Measurements from ENCODE around the gene RNF223. TPM values are rescaled to one million over a fixed set of nuclear protein-coding genes. Genes with fewer than 3 reads are reported as not detected.

Gene RNF223
- total and polyA plus RNA-seq, 2 of the 8 experiments (the other 6 are each of a cell fraction or from before 2014, with no cell fraction given) = not detected

GRCh38 chr1:1091344-1092148 lies 17.4 kb upstream of the RNF223 start:
- H2BK15ac ChIP-seq (ENCODE audit: low read length) = no peak overlapping the region
- FAIRE-seq (no peak), DNase-seq (ENCODE audit: low read depth in 1 of 2, low spot score in 2 of 2) (peak in 1 of 2 experiments; percentile 51)
- H3K4me1 ChIP-seq (replicated peaks in 1 of 4; ENCODE audit: control insufficient read depth in 3 of 4, insufficient read depth in 4 of 4, low read length in 3 of 4) = no peaks in the 10 kb centered on the region
- ChIA-PET POLR2A (ENCODE audit: partially characterized antibody) (interaction anchor here (1.1 to 1.6 kb wide), 3 partner anchors 10 to 12 kb away, joined by 3 to 6 read pairs (median 6); no protein-coding TSS in a partner anchor), CTCF (ENCODE audit: partially characterized antibody) (no interaction called here)
- peaks cover 0 to 2% (median 0%) of the 10 kb centered on the region in 4 experiments; a peak in 1 of 7 replicates for H3K27me3 ChIP-seq (replicated peaks in 1 of 4; ENCODE audit: control insufficient read depth in 3 of 4, extremely low read depth in 1 of 4, insufficient read depth in 3 of 4, low read length in 3 of 4)
- no peaks in the 10 kb centered on the region for H3K79me2 ChIP-seq (ENCODE audit: control insufficient read depth in 1 of 2, insufficient read depth in 2 of 2, low read length in 2 of 2)
- H3K79me1 ChIP-seq (ENCODE audit: low read depth, low read length) = no peaks in the 10 kb centered on the region
- no peak overlapping the region for H3K56ac ChIP-seq (replicated peaks; ENCODE audit: insufficient read length, low read depth, low read length)
- H3K4me2 ChIP-seq (ENCODE audit: insufficient read depth in 1 of 2, low read depth in 2 of 2, low read length in 2 of 2) = no peak overlapping the region
- H4K5ac ChIP-seq (ENCODE audit: insufficient read length, low read depth, low read length) = no peak overlapping the region
- no peak overlapping the region for H2AK5ac ChIP-seq (ENCODE audit: low read depth, low read length)
- H3K4ac ChIP-seq (replicated peaks; ENCODE audit: insufficient read length, low read depth, low read length) = no peak overlapping the region
- peak overlapping the region; percentile 89 for H4K8ac ChIP-seq (ENCODE audit: extremely low read depth, insufficient read depth, low read length)
- no peak overlapping the region for H2BK12ac ChIP-seq (ENCODE audit: low read depth, low read length)
- no peak overlapping the region for H3K27ac ChIP-seq (ENCODE audit: low read depth, low read length)
- H3K4me3 ChIP-seq (ENCODE audit: extremely low read depth in 1 of 4, insufficient read depth in 2 of 4, low read depth in 3 of 4, low read length in 4 of 4) = no peak overlapping the region
- H3K23ac ChIP-seq (ENCODE audit: insufficient read length) = no peak overlapping the region
- no peak overlapping the region for H3K18ac ChIP-seq (ENCODE audit: extremely low read depth, low read length)
- 91% methylated on average over 20 of the region's 28 CpGs; no CpG with 5 or more reads in 1 of the 2 experiments for WGBS, 2 experiments (ENCODE audit: extremely low coverage in 1 of 2, insufficient coverage in 1 of 2, insufficient read length in 1 of 2, insufficient replicate concordance in 2 of 2, low coverage in 1 of 2, low lambda C conversion rate in 2 of 2, missing lambda C conversion rate in 1 of 2)
- no peak overlapping the region for H2AFZ ChIP-seq (ENCODE audit: low read length)
- no peak overlapping the region for H2BK120ac ChIP-seq (replicated peaks; ENCODE audit: low read depth, low read length)
- no peak overlapping the region for H4K91ac ChIP-seq (replicated peaks; ENCODE audit: insufficient read length, low read length)
- H3K36me3 ChIP-seq (ENCODE audit: control insufficient read depth in 2 of 4, insufficient read depth in 4 of 4, low read length in 3 of 4) = no peaks in the 10 kb centered on the region
- H3K9me3 ChIP-seq (ENCODE audit: insufficient read depth in 2 of 2, low read depth in 1 of 2, low read length in 1 of 2) = peaks cover 6 to 20% of the 10 kb centered on the region in 2 experiments; a peak in 3 of 4 replicates
- H2BK20ac ChIP-seq (ENCODE audit: low read length) = no peak overlapping the region
- H4K20me1 ChIP-seq (replicated peaks in 1 of 2; ENCODE audit: control insufficient read depth in 1 of 2, insufficient read depth in 2 of 2, low read length in 2 of 2) = peaks cover 0 to 2% of the 10 kb centered on the region in 2 experiments
- no peak overlapping the region for H3K14ac ChIP-seq (ENCODE audit: insufficient read length)
- H3K9ac ChIP-seq (replicated peaks in 1 of 4; ENCODE audit: extremely low read depth in 1 of 4, low read depth in 3 of 4, low read length in 3 of 4) = no peak overlapping the region
- H3K23me2 ChIP-seq (ENCODE audit: low read depth, low read length) = no peaks in the 10 kb centered on the region
- no peak overlapping the region for H2BK5ac ChIP-seq (ENCODE audit: low read depth, low read length)
- TF ChIP-seq CHD1 (IDR thresholded peaks at IDR 0.05; ENCODE audit: low read depth, low read length) (no peak), GABPA (IDR thresholded peaks at IDR 0.05; ENCODE audit: borderline replicate concordance, insufficient read depth, low read length) (no peak), HDAC2 (IDR thresholded peaks at IDR 0.05; ENCODE audit: borderline replicate concordance in 1 of 2, low read depth in 2 of 2, low read length in 2 of 2) (no peak), EGR1 (IDR thresholded peaks at IDR 0.05; ENCODE audit: borderline replicate concordance, low read depth, low read length) (no peak), SAP30 (IDR thresholded peaks at IDR 0.05; ENCODE audit: insufficient read depth, insufficient replicate concordance, low read length) (no peak), SRF (IDR thresholded peaks at IDR 0.05; ENCODE audit: low read depth, low read length) (no peak), BRCA1 (IDR thresholded peaks at IDR 0.05; ENCODE audit: low read depth, low read length) (no peak), ATF2 (IDR thresholded peaks at IDR 0.05; ENCODE audit: low read length) (no peak), CBX8 (IDR thresholded peaks at IDR 0.05; ENCODE audit: borderline replicate concordance, low read depth, low read length) (no peak), CTBP2 (IDR thresholded peaks at IDR 0.05; ENCODE audit: borderline replicate concordance, insufficient read depth, insufficient read length, low read length) (no peak)

All from H1 (cell line).